22Rv1 (cell line): ENCODE data around the gene FAM78A.

Experiments used
- ZFX ChIP-seq: fragments of 450-650 bp; IDR thresholded peaks from 2 replicates; pipeline ENCODE4 v1.6.1; 2017; ENCODE audit warnings: antibody characterized with exemption, borderline replicate concordance
- TF ChIP-seq, protein P1 (sequence below): fragments of 450-650 bp; IDR thresholded peaks from 2 replicates; pipeline ENCODE4 v1.5.1; 2017; ENCODE audit warnings: mild to moderate bottlenecking

DNA sequence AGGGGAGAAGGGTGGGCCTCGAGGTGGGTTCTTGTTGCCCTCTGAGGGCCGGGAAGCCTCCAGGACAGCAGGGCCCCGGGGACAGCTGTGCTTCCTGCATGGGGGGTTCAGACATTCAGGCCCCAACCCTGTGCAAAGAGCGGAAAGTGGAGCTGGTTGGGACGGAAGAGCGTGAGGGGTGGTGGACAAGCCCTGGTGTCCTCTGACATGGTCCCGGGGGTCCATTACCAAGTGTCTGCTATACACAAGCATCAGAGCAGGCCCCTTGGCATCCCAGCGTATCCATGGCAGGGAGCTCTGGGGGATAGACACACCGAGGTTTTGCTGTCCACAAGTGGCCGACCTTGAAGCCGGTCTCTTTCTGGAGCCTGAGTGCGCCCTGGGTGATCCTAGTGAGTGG, 22.5 kb upstream of the FAM78A start:
- TF ChIP-seq, protein P1, sequence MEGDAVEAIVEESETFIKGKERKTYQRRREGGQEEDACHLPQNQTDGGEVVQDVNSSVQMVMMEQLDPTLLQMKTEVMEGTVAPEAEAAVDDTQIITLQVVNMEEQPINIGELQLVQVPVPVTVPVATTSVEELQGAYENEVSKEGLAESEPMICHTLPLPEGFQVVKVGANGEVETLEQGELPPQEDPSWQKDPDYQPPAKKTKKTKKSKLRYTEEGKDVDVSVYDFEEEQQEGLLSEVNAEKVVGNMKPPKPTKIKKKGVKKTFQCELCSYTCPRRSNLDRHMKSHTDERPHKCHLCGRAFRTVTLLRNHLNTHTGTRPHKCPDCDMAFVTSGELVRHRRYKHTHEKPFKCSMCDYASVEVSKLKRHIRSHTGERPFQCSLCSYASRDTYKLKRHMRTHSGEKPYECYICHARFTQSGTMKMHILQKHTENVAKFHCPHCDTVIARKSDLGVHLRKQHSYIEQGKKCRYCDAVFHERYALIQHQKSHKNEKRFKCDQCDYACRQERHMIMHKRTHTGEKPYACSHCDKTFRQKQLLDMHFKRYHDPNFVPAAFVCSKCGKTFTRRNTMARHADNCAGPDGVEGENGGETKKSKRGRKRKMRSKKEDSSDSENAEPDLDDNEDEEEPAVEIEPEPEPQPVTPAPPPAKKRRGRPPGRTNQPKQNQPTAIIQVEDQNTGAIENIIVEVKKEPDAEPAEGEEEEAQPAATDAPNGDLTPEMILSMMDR = no peak
- TF ChIP-seq ZFX = no peak
